Measurements from ENCODE around the gene TUT4. TPM values are rescaled to one million over a fixed set of nuclear protein-coding genes. Genes with fewer than 3 reads are reported as not detected.

TUT4 gene
- total and polyA plus RNA-seq, 2 of the 4 experiments (the other 2 are of a cell fraction): 10.9 to 40.0 TPM

- Histone ChIP-seq H4K5ac (ENCODE audit: low read depth, low read length) (no peak overlapping the region), H3K4me1 (ENCODE audit: control insufficient read depth, insufficient read depth, low read length) (no peaks in the 10 kb centered on the region), H4K8ac (ENCODE audit: low read depth in 2 of 2, low read length in 2 of 2) (no peak overlapping the region), H4K91ac (ENCODE audit: insufficient read depth, low read depth, low read length) (no peak overlapping the region), H4K20me1 (ENCODE audit: insufficient read depth, low read length) (no peaks in the 10 kb centered on the region), H3K36me3 (ENCODE audit: control insufficient read depth, insufficient read depth, low read length) (peaks cover 4% of the 10 kb centered on the region), H3K9me3 (ENCODE audit: control insufficient read depth, insufficient read depth, low read length) (no peaks in the 10 kb centered on the region), H3K9ac (ENCODE audit: low read depth, low read length) (no peak overlapping the region), H2BK20ac (ENCODE audit: low read depth, low read length) (no peak overlapping the region), H3K56ac (ENCODE audit: extremely low read depth, insufficient read depth, low read length) (no peak overlapping the region), H2BK120ac (ENCODE audit: low read depth, low read length) (no peak overlapping the region), H3K18ac (ENCODE audit: low read depth, low read length) (no peak overlapping the region), H3K14ac (replicated peaks; ENCODE audit: low read depth, low read length) (no peak overlapping the region), H2AK9ac (replicated peaks; ENCODE audit: low read depth, low read length, poor library complexity) (no peak overlapping the region), H3K9me1 (ENCODE audit: insufficient read depth, low read length) (no peaks in the 10 kb centered on the region), H3K4ac (ENCODE audit: low read depth, low read length) (no peak overlapping the region), H3K79me1 (ENCODE audit: low read depth in 1 of 2, low read length in 2 of 2) (no peaks in the 10 kb centered on the region), H2BK5ac (ENCODE audit: low read depth, low read length, poor library complexity, severe bottlenecking) (no peak overlapping the region), H3K23ac (ENCODE audit: low read depth, low read length) (no peak overlapping the region), H2AK5ac (ENCODE audit: low read depth, low read length) (no peak overlapping the region), H3K4me3 (ENCODE audit: insufficient read depth, low read depth, low read length) (no peak overlapping the region), H2BK15ac (ENCODE audit: low read depth, low read length) (no peak overlapping the region), H3K27me3 (ENCODE audit: control insufficient read depth, insufficient read depth, low read length) (no peaks in the 10 kb centered on the region), H3K4me2 (ENCODE audit: low read depth, low read length) (no peak overlapping the region), H3K27ac (ENCODE audit: insufficient read depth, low read length) (no peak overlapping the region), H2AFZ (replicated peaks; ENCODE audit: low read length, poor library complexity) (no peak overlapping the region)
- POLR2A ChIA-PET (ENCODE audit: unreplicated experiment): no interaction called here
- BruUV-seq (replicated peaks): no TSS peak
- CTCF ChIA-PET: interaction anchor here (0.8 to 1.1 kb wide), 2 partner anchors 9 to 213 kb away, joined by 3 to 4 read pairs; no protein-coding TSS in a partner anchor
- no peak for ATAC-seq (ENCODE audit: low read depth)
- in situ Hi-C loops (cut with MboI; ENCODE audit: low sequenced_read_pairs): no loop called here
- DNase-seq: no peak
- dilution Hi-C loops (cut with HindIII; ENCODE audit: low sequenced_read_pairs, unreplicated experiment): no loop called here
- intact Hi-C loops (cut with micrococcal nuclease): no loop called here
- TF ChIP-seq NFE2L2 (IDR thresholded peaks at IDR 0.05; ENCODE audit: low read depth, low read length): no peak
- no peak for TF ChIP-seq RFX5 (IDR thresholded peaks at IDR 0.05; ENCODE audit: low read depth, low read length)
- no peak for TF ChIP-seq BHLHE40 (IDR thresholded peaks at IDR 0.05; ENCODE audit: low read depth, low read length)
- TF ChIP-seq, protein P1, sequence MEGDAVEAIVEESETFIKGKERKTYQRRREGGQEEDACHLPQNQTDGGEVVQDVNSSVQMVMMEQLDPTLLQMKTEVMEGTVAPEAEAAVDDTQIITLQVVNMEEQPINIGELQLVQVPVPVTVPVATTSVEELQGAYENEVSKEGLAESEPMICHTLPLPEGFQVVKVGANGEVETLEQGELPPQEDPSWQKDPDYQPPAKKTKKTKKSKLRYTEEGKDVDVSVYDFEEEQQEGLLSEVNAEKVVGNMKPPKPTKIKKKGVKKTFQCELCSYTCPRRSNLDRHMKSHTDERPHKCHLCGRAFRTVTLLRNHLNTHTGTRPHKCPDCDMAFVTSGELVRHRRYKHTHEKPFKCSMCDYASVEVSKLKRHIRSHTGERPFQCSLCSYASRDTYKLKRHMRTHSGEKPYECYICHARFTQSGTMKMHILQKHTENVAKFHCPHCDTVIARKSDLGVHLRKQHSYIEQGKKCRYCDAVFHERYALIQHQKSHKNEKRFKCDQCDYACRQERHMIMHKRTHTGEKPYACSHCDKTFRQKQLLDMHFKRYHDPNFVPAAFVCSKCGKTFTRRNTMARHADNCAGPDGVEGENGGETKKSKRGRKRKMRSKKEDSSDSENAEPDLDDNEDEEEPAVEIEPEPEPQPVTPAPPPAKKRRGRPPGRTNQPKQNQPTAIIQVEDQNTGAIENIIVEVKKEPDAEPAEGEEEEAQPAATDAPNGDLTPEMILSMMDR (conservative IDR thresholded peaks at IDR 0.05; ENCODE audit: low read depth, low read length): no peak
- TF ChIP-seq, protein P2, sequence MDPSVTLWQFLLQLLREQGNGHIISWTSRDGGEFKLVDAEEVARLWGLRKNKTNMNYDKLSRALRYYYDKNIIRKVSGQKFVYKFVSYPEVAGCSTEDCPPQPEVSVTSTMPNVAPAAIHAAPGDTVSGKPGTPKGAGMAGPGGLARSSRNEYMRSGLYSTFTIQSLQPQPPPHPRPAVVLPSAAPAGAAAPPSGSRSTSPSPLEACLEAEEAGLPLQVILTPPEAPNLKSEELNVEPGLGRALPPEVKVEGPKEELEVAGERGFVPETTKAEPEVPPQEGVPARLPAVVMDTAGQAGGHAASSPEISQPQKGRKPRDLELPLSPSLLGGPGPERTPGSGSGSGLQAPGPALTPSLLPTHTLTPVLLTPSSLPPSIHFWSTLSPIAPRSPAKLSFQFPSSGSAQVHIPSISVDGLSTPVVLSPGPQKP (IDR thresholded peaks at IDR 0.05; ENCODE audit: borderline replicate concordance, low read depth, low read length): no peak
- no peak for TF ChIP-seq RAD21 (IDR thresholded peaks at IDR 0.05; ENCODE audit: low read length)
- TF ChIP-seq FOS (IDR thresholded peaks at IDR 0.05; ENCODE audit: low read depth, low read length): no peak
Measured at GRCh38 chr1:52473039-52473438, 79.9 kb downstream of the TUT4 start.
